ENCODE data around the gene SYDE2. TPM values are rescaled to one million over a fixed set of nuclear protein-coding genes. Genes with fewer than 3 reads are reported as not detected.
A peak's percentile ranks its signal among the peaks of the same experiment; 100 is the strongest.

SYDE2 gene
- total and polyA plus RNA-seq, 9 of the 15 experiments (the other 6 are each of a cell fraction or from before 2014, with no cell fraction given): 0.39 to 8.7 (median 4.5) TPM

DNA sequence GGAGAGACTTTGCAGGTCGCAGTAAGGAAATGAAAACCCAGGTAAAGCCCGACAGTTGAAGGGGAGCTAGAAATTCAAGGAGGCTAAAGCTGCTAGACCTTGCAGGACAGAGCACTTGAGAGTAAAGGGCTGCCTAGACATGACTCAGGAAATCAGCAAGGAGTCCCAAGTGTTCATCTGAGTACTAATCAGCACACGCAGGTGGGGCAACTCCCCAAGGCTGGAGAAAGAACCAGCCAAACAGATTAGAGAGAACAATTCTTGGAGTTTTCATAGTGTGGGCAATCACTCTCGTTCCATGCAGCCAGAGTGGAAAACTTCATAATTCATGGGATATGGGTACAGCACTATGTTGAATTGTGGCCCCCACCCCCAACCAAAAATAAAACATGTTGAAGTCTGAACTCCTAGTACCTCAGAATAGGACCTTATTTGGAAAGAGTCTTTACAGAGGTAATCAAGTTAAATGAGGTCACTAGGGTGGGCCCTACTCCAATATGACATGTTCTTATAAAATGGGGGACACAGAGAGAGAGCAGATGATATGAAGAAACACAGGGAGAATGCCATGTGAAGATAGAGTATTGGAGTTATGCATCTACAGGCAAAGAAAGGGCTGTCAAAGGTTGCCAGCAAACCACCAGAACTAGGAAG, 28.0 kb downstream of the SYDE2 start (continued):
- TF ChIP-seq, protein P1, sequence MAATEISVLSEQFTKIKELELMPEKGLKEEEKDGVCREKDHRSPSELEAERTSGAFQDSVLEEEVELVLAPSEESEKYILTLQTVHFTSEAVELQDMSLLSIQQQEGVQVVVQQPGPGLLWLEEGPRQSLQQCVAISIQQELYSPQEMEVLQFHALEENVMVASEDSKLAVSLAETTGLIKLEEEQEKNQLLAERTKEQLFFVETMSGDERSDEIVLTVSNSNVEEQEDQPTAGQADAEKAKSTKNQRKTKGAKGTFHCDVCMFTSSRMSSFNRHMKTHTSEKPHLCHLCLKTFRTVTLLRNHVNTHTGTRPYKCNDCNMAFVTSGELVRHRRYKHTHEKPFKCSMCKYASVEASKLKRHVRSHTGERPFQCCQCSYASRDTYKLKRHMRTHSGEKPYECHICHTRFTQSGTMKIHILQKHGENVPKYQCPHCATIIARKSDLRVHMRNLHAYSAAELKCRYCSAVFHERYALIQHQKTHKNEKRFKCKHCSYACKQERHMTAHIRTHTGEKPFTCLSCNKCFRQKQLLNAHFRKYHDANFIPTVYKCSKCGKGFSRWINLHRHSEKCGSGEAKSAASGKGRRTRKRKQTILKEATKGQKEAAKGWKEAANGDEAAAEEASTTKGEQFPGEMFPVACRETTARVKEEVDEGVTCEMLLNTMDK (IDR thresholded peaks at IDR 0.05; ENCODE audit: borderline replicate concordance, insufficient read depth, low read depth, low read length, poor library complexity, severe bottlenecking): no peak
- TF ChIP-seq, protein P2, sequence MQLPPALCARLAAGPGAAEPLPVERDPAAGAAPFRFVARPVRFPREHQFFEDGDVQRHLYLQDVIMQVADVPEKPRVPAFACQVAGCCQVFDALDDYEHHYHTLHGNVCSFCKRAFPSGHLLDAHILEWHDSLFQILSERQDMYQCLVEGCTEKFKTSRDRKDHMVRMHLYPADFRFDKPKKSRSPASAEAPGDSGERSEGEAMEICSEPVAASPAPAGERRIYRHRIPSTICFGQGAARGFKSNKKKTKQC (CRISPR knock-in tag; IDR thresholded peaks at IDR 0.05): no peak
- 0 out of 2 replicates have a peak, but pooled peaks have one; percentile 44 for TF ChIP-seq CXXC5 (CRISPR knock-in tag; IDR thresholded peaks at IDR 0.05)
- 0 out of 4 replicates have a peak, but pooled peaks of 1 of the 2 experiments have one; percentile 33 for TF ChIP-seq TRIM24 (IDR thresholded peaks at IDR 0.05)
- TF ChIP-seq NRF1 (conservative IDR thresholded peaks at IDR 0.05 in 1 of 2, IDR thresholded peaks at IDR 0.05 in 1 of 2): peak; percentile 41 to 45; a peak in 3 of 4 replicates
- no peak for TF ChIP-seq ZKSCAN3 (CRISPR knock-in tag; IDR thresholded peaks at IDR 0.05)
- TF ChIP-seq ELF2 (CRISPR knock-in tag; IDR thresholded peaks at IDR 0.05): no peak
- TF ChIP-seq, protein P3, sequence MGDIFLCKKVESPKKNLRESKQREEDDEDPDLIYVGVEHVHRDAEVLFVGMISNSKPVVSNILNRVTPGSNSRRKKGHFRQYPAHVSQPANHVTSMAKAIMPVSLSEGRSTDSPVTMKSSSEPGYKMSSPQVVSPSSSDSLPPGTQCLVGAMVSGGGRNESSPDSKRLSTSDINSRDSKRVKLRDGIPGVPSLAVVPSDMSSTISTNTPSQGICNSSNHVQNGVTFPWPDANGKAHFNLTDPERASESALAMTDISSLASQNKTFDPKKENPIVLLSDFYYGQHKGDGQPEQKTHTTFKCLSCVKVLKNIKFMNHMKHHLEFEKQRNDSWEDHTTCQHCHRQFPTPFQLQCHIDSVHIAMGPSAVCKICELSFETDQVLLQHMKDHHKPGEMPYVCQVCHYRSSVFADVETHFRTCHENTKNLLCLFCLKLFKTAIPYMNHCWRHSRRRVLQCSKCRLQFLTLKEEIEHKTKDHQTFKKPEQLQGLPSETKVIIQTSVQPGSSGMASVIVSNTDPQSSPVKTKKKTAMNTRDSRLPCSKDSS (IDR thresholded peaks at IDR 0.05; ENCODE audit: low read depth, partially characterized antibody): no peak
- no peak for TF ChIP-seq KAT7 (CRISPR knock-in tag; IDR thresholded peaks at IDR 0.05; ENCODE audit: borderline replicate concordance)
- TF ChIP-seq GATA2 (CRISPR knock-in tag; IDR thresholded peaks at IDR 0.05): peak; percentile 59
- TF ChIP-seq, protein P4, sequence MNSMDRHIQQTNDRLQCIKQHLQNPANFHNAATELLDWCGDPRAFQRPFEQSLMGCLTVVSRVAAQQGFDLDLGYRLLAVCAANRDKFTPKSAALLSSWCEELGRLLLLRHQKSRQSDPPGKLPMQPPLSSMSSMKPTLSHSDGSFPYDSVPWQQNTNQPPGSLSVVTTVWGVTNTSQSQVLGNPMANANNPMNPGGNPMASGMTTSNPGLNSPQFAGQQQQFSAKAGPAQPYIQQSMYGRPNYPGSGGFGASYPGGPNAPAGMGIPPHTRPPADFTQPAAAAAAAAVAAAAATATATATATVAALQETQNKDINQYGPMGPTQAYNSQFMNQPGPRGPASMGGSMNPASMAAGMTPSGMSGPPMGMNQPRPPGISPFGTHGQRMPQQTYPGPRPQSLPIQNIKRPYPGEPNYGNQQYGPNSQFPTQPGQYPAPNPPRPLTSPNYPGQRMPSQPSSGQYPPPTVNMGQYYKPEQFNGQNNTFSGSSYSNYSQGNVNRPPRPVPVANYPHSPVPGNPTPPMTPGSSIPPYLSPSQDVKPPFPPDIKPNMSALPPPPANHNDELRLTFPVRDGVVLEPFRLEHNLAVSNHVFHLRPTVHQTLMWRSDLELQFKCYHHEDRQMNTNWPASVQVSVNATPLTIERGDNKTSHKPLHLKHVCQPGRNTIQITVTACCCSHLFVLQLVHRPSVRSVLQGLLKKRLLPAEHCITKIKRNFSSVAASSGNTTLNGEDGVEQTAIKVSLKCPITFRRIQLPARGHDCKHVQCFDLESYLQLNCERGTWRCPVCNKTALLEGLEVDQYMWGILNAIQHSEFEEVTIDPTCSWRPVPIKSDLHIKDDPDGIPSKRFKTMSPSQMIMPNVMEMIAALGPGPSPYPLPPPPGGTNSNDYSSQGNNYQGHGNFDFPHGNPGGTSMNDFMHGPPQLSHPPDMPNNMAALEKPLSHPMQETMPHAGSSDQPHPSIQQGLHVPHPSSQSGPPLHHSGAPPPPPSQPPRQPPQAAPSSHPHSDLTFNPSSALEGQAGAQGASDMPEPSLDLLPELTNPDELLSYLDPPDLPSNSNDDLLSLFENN (IDR thresholded peaks at IDR 0.05; ENCODE audit: low read depth in 2 of 2, low read length in 2 of 2): 0 out of 4 replicates have a peak, but pooled peaks of 1 of the 2 experiments have one; percentile 45
- TF ChIP-seq CBFA2T2 (conservative IDR thresholded peaks at IDR 0.05): peak; percentile 75
- no peak for TF ChIP-seq ARNT (IDR thresholded peaks at IDR 0.05)
- TF ChIP-seq FOXM1 (IDR thresholded peaks at IDR 0.05; ENCODE audit: low read depth): 0 out of 2 replicates have a peak, but pooled peaks have one; percentile 13
- TF ChIP-seq FOXM1 (CRISPR knock-in tag; IDR thresholded peaks at IDR 0.05; ENCODE audit: low read depth): no peak
